HG03097 (cell line): ENCODE results near the gene SLC6A19.

Source experiments
- ATAC-seq: cut with Tn5 transposase; IDR thresholded peaks from one replicate; pipeline ENCODE4 v1.9.1; 2021; ENCODE audit not compliant: unreplicated experiment, low FRiP score

SLC6A19 gene

GRCh38 chr5:1179383-1179715 is 22.0 kb upstream of the SLC6A19 start:
- no peak for ATAC-seq

DNA sequence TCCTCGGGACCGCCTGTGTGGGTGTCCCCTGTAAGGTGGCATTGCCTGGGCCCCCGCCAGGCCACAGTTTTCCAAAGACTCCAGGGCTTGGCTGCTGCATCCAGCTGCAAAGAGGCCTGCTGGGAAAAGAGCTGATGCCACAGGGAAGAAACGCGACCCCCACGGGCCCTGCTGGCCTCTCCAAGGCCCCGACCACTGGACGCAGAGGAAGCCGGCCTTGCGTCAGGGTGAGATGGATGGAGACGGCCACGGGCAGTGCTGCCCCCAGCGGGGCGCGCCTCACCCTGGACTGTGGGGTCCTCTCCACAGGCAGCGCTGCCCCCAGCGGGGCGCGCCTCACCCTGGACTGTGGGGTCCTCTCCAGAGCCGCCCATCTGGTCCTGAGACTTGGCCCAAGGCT is 21.3 kb upstream of the SLC6A19 start:
- no peak for ATAC-seq

GRCh38 chr5:1180841-1181271 is 20.5 kb upstream of the SLC6A19 start:
- ATAC-seq, result no peak

- no peak for ATAC-seq
Observed at GRCh38 chr5:1181451-1182359, 19.7 kb upstream of the SLC6A19 start.

- ATAC-seq, result no peak
Observed at GRCh38 chr5:1182360-1182632, 19.1 kb upstream of the SLC6A19 start.

GRCh38 chr5:1182633-1183423 is 18.6 kb upstream of the SLC6A19 start:
- ATAC-seq, result no peak

- ATAC-seq, result no peak
Observed at GRCh38 chr5:1183424-1184162, 17.8 kb upstream of the SLC6A19 start.

DNA sequence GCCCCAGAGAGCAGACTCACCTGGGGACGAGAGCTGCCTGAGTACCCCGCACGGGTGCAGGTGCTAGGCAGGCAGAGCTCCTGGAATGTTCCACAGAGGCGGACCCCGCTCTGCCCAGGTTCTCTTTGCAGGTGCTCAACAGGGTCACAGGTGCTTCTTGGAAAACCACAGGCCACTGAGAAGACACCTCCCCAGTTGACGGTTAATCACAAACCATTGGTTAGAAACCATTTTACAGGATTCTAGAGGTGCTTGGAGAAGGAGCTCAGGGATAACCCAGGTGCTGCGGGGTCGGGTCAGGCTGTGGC is 17.3 kb upstream of the SLC6A19 start:
- no peak for ATAC-seq

DNA sequence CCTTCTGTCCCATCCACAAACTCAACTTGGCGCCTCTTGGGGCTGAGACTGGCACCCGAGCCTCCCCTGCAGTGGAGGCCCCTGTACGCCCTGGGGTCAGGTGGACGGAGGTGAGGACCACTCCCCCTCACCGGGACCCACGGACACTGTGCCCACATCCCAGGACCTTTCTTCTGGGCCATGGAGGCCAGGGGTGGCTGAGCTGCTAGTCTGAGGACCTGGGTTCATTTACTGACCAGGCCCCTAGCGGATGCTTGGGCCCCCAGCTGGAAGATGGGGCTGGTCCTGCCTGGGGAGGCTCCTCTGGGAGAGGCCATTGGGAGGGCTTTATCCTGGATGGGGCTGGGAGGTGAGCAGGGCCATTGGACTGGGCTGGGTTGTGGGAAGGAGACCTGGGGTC is 16.9 kb upstream of the SLC6A19 start:
- ATAC-seq, result no peak

DNA sequence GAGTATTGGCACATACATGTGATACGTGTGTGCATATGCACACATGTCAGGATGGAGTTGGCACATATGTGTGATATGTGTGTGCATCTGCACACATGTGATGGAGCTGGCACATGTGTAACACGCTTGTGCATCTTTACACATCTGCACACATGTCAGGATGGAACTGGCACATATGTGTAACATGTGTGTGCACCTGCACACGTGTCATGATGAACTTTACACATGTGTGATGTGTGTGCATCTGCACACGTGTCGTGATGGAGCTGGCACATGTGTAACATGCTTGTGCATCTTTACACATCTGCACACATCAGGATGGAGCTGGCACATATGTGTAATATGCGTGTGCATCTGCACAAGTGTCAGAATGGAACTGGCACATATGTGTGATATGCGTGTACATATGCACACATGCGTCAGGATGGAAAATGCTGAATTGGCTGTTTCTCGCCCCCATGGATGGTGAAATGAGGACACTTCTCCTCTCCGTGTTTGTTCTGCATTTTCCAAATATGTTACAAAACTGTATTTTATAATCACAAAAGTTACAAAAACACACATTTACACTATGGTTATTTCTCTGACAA is 16.3 kb upstream of the SLC6A19 start:
- no peak for ATAC-seq

DNA sequence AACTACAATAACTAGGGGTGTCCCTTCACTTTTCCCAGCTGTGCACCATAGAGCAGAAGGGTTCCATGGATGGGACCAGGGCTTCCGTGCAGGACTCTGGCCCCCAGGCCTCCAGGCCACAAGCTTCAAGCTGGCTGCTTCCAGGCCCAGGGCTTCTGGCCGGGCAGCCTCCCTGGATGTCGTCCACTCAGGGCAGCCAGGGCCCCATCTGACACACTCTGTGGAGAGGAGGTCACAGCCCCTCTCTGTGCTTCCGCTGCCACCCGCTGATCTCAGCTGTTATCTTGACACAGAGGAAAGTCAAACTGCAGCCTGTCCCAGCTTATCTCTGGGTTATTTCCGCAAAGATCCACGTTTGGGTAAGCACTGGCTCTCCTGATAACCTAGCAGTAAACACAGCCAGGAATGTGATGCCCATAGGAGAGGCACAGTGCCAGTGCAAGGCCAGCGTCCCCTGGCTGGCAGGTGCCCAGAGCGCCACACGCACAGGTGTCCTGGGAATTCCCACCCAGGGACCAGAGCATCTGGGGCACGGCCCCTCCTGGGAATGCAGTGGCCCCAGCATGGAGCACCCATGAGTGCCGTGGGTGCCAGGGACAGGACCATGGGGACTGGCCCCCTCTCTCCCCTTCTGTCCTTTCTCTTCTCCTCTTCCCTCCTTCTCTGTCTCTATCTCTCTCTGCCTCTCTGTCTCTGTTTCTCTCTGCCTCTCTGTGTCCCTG is 15.6 kb upstream of the SLC6A19 start:
- ATAC-seq, result no peak

GRCh38 chr5:1186351-1187233 is 14.8 kb upstream of the SLC6A19 start:
- no peak for ATAC-seq

GRCh38 chr5:1187234-1187949 is 14.0 kb upstream of the SLC6A19 start:
- ATAC-seq, result no peak

GRCh38 chr5:1187950-1188334 is 13.5 kb upstream of the SLC6A19 start:
- ATAC-seq, result no peak

GRCh38 chr5:1188464-1188863 is 12.9 kb upstream of the SLC6A19 start:
- ATAC-seq, result no peak

GRCh38 chr5:1189269-1189668 is 12.1 kb upstream of the SLC6A19 start:
- no peak for ATAC-seq

DNA sequence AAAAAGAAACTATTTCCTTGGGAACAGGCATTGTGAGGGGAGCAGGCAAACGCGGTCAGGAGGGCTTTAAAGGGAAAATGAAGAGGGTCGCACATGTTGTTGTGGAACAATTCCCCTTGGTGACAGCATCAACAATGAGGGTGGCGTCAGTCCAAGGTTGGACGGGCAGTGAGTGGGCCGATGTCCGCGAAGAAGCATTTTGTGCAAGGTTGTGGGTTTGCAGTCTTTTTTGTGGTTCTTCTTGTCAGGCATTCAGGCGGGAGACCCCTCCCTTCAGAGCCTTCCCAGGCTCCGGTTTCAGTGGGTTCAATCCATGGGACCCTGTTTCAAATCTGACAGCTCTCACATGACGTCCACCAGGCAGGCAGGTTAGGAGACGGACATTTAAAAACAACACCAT is 11.1 kb upstream of the SLC6A19 start:
- ATAC-seq, result no peak

DNA sequence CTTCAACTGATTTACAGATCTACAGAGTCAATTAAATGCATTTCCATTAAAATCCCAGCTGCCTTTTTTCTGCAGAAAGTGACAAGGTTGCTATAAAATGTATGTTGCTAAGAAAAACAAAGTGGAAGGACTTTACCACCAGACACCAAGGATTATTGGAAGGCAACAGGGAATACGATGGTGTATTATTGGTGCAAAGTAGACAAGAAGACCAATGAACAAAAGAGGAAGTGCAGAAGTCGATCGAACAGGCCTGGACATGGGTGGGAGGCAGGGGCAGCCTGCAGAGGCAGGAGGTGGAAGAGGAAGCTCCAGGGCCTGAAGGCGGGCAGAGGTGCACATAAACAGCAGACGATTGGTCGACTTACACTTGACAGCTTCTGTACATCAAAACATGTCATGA is 10.6 kb upstream of the SLC6A19 start:
- ATAC-seq, result no peak

DNA sequence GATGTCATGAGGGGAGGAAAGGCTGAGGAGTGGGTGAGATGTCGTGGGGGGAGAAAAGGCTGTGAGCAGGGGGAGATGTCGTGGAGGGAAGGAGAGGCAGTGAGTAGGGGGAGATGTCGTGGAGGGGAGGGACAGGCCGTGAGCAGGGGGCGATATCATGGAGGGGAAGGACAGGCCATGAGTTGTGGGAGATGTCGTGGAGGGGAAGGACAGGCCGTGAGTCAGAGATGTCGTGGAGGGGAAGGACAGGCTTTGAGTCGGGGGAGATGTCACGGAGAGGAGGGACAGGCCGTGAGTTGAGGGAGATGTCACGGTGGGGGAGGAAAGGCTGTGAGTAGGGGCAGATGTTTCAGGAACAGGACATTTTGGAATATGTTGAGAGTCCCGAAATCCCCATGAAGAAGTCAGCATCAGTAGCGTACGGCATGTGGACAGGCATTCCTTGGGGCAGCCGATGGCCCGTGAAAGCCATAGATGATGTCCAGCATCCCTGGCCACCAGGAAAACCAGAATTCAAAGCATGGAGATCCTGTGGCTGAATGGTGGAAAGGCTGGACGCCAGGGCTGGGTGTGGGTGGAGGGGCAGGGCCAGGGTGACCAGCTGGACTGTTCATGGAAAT is 8.3 kb upstream of the SLC6A19 start:
- no peak for ATAC-seq
